Activated CD4-positive, alpha-beta T cell treated with anti-CD3 and anti-CD28 coated beads, Interleukin-2, amount 10 ng/mL, durations not matched to agents 24 days and 14 days (primary cell): ENCODE measurements around the gene RPRD1B. TPM values are rescaled to one million over a fixed set of nuclear protein-coding genes. Genes with fewer than 3 reads are reported as not detected.
"Not testable (repeated sequence)": the region's sequence is repeated elsewhere in the genome, so short reads cannot be mapped to it uniquely, and the experiment has no call there.

Source experiments
- DNase-seq: peaks from one replicate; pipeline ENCODE4 v3.0.0; 2022
- H3K27ac Mint-ChIP-seq: one replicate; pipeline ENCODE4 v1.8.0; 2022; ENCODE audit warnings: mild to moderate bottlenecking, mixed read lengths
- H3K27me3 Mint-ChIP-seq: one replicate; pipeline ENCODE4 v1.8.0; 2022; ENCODE audit warnings: mixed read lengths
- H3K36me3 Mint-ChIP-seq: one replicate; pipeline ENCODE4 v1.8.0; 2022; ENCODE audit warnings: low read depth, mild to moderate bottlenecking, mixed read lengths
- H3K4me1 Mint-ChIP-seq: one replicate; pipeline ENCODE4 v1.8.0; 2021; ENCODE audit warnings: mixed read lengths
- H3K4me3 Mint-ChIP-seq: one replicate; pipeline ENCODE4 v1.8.0; 2022; ENCODE audit warnings: mild to moderate bottlenecking, moderate library complexity, mixed read lengths
- H3K9me3 Mint-ChIP-seq: one replicate; pipeline ENCODE4 v1.8.0; 2021; ENCODE audit warnings: mixed read lengths
- intact Hi-C: fragments of 100-400 bp; cut with micrococcal nuclease; formaldehyde crosslinking; loops from one replicate; pipeline ENCODE4 v1.15.1; 2023
- total RNA-seq: library from RNA; stranded (reverse); gene quantifications from 2 replicates; pipeline ENCODE4 v1.2.3, GENCODE V29; 2022

Gene RPRD1B
- total RNA-seq, 1 donor from 2014 or later: 49.8 TPM

DNA sequence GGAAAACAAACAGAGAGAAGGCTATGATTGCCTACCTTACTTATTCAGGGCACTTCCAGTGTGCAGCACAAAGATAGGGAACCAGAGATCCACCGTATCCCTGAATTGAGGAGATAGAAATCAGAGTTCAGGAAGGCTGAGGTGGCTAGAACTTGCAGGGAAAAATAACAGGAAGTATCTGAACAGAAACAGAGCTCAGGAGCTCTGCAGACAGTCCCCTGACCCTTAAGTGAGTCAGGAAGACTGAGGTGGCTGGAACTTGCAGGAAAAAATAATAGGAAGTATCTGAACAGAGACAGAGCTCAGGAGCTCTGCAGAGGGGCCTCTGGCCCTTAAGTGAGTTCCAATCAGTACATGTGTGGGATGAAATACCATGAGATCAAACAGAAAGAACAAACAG is 65.4 kb downstream of the RPRD1B start:
- peaks cover 12% of the 10 kb centered on the region for H3K4me1 Mint-ChIP-seq
- H3K27me3 Mint-ChIP-seq: peaks cover 13% of the 10 kb centered on the region
- intact Hi-C loops: no loop called here
- H3K9me3 Mint-ChIP-seq: peaks cover 5% of the 10 kb centered on the region
- H3K36me3 Mint-ChIP-seq: no peaks in the 10 kb centered on the region
- H3K4me3 Mint-ChIP-seq: no peak overlapping the region
- no peak overlapping the region for H3K27ac Mint-ChIP-seq
- DNase-seq: no peak

- DNase-seq, H3K4me3 Mint-ChIP-seq, H3K4me1 Mint-ChIP-seq, H3K27ac Mint-ChIP-seq, intact Hi-C loops, H3K36me3 Mint-ChIP-seq, H3K9me3 Mint-ChIP-seq: not testable (repeated sequence)
- H3K27me3 Mint-ChIP-seq: peaks cover 15% of the 10 kb centered on the region
These were observed 68.7 kb downstream of the RPRD1B start for GRCh38 chr20:38102206-38102605.

DNA sequence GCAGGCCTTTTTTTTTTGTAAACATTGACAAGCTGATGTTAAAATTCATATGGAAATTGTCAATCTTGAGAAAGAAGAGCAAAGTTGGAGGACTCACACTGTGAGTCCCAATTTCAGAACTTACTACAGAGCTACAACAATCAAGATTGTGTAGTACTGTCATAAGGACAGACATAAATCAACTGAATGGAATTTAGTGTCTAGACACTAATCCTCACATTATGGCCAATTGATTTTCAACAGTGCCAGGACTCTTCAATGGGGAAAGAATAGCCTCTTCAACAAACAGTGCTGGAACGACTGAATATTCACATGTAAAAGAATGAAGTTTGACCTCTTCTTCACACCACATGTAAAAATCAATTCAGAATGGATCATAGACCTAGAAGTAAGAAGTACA is 70.7 kb downstream of the RPRD1B start:
- intact Hi-C loops: no loop called here
- H3K36me3 Mint-ChIP-seq: no peaks in the 10 kb centered on the region
- peaks cover 5% of the 10 kb centered on the region for H3K9me3 Mint-ChIP-seq
- no peaks in the 10 kb centered on the region for H3K4me1 Mint-ChIP-seq
- H3K4me3 Mint-ChIP-seq: no peak overlapping the region
- H3K27ac Mint-ChIP-seq: no peak overlapping the region
- H3K27me3 Mint-ChIP-seq: peaks cover 12% of the 10 kb centered on the region
- DNase-seq: no peak

- no peak overlapping the region for H3K27ac Mint-ChIP-seq
- intact Hi-C loops: no loop called here
- H3K36me3 Mint-ChIP-seq: no peaks in the 10 kb centered on the region
- H3K4me3 Mint-ChIP-seq: no peak overlapping the region
- no peaks in the 10 kb centered on the region for H3K9me3 Mint-ChIP-seq
- DNase-seq: no peak
- H3K4me1 Mint-ChIP-seq: no peaks in the 10 kb centered on the region
- H3K27me3 Mint-ChIP-seq: peaks cover 4% of the 10 kb centered on the region
These were observed 72.9 kb downstream of the RPRD1B start for GRCh38 chr20:38106461-38106860.

GRCh38 chr20:38107386-38107785 is 73.8 kb downstream of the RPRD1B start:
- H3K27ac Mint-ChIP-seq, DNase-seq, intact Hi-C loops, H3K27me3 Mint-ChIP-seq, H3K36me3 Mint-ChIP-seq, H3K4me3 Mint-ChIP-seq, H3K9me3 Mint-ChIP-seq, H3K4me1 Mint-ChIP-seq: not testable (repeated sequence)

DNA sequence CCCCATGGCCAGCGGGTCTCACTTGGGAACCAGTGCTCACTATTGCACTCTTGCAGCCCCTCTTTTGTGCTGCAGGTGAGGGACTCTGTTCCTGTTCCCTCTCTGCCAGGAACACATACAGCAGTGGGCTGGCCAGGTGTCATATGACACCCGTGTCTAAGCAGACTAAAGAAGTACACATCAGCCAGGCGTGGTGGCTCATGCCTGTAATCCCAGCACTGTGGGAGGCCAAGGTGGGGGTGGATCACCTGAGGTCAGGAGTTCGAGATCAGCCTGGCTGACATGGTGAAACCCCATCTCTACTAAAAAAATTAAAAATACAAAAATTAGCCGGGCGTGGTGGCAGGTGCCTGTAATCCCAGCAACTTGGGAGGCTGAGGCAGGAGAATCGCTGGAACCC is 74.4 kb downstream of the RPRD1B start:
- H3K36me3 Mint-ChIP-seq, H3K4me1 Mint-ChIP-seq, H3K27me3 Mint-ChIP-seq, H3K9me3 Mint-ChIP-seq, intact Hi-C loops, H3K4me3 Mint-ChIP-seq, H3K27ac Mint-ChIP-seq, DNase-seq: not testable (repeated sequence)

DNA sequence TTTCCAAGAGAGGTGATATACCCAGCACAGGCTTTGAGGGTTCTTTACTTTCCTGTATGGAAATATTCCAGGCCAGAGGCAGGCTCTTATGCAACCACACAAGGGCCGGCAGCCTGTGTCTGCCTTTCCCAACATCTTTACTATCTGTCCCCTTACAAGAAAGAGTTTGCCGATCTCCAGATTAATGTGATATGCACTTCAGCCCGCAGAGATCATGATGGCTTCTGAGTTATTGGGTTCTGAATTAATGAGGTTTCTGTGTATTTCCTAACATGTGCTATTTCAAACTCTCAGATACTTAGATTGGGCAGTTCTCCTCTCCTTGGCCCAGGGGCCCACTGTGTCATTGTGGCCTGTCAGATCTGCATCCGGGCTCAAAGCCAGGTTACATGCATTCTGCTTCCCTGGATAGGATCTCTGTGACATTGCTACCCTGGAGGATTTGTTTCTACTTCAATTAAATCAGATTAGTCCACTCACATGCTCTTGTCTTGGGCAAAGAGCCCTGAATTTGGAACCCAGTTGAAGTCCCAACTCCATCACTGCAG is 75.0 kb downstream of the RPRD1B start:
- H3K27ac Mint-ChIP-seq: no peak overlapping the region
- no peaks in the 10 kb centered on the region for H3K36me3 Mint-ChIP-seq
- H3K4me1 Mint-ChIP-seq: peaks cover 2% of the 10 kb centered on the region
- H3K27me3 Mint-ChIP-seq: peaks cover 2% of the 10 kb centered on the region
- no peak for DNase-seq
- H3K9me3 Mint-ChIP-seq: no peaks in the 10 kb centered on the region
- intact Hi-C loops: no loop called here
- H3K4me3 Mint-ChIP-seq: no peak overlapping the region

GRCh38 chr20:38108986-38109541 is 75.5 kb downstream of the RPRD1B start:
- intact Hi-C loops: no loop called here
- Mint-ChIP-seq H3K27me3 (peaks cover 2% of the 10 kb centered on the region), H3K36me3 (no peaks in the 10 kb centered on the region), H3K9me3 (no peaks in the 10 kb centered on the region), H3K4me1 (peaks cover 4% of the 10 kb centered on the region), H3K27ac (no peak overlapping the region), H3K4me3 (no peak overlapping the region)
- no peak for DNase-seq

GRCh38 chr20:38109591-38110524 is 76.3 kb downstream of the RPRD1B start:
- Mint-ChIP-seq H3K4me1 (peaks cover 4% of the 10 kb centered on the region), H3K36me3 (no peaks in the 10 kb centered on the region), H3K9me3 (no peaks in the 10 kb centered on the region), H3K27ac (no peak overlapping the region), H3K27me3 (no peaks in the 10 kb centered on the region), H3K4me3 (no peak overlapping the region)
- DNase-seq: no peak
- intact Hi-C loops: no loop called here

DNA sequence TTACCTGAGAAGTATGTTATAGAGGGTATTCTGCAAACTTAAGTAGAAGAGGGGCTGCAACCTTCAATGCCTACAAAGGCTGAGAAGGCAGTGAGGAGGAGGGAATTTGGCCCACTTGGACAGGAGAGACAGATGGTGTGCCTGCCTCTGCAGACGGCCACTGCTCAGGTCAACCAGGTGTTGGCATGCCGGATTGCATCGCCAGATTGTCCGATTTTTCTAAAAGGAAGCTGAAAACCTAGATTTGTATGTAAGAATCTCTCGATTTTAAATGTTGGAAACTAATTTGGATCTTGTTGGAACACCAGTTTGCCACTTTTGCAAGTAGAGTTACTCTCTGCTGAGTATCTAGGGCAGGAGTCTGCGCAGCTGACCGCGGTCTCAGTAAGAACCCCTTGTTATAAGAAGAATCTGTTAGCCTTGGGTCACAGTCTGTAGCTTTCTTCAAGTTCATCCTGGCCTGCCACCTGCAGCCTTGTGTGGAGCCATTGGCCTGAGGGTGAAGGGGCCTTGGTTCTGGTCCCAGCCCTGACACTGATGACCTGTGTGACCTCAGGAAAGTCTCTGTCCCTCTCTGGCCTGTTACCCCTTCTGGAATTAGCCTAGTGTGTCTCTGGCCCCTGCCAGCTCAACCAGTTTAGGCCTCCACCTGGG is 77.1 kb downstream of the RPRD1B start:
- peaks cover 3% of the 10 kb centered on the region for H3K27me3 Mint-ChIP-seq
- H3K9me3 Mint-ChIP-seq: no peaks in the 10 kb centered on the region
- no peak overlapping the region for H3K27ac Mint-ChIP-seq
- DNase-seq: no peak
- no peaks in the 10 kb centered on the region for H3K36me3 Mint-ChIP-seq
- intact Hi-C loops: no loop called here
- peaks cover 4% of the 10 kb centered on the region for H3K4me1 Mint-ChIP-seq
- no peak overlapping the region for H3K4me3 Mint-ChIP-seq

DNA sequence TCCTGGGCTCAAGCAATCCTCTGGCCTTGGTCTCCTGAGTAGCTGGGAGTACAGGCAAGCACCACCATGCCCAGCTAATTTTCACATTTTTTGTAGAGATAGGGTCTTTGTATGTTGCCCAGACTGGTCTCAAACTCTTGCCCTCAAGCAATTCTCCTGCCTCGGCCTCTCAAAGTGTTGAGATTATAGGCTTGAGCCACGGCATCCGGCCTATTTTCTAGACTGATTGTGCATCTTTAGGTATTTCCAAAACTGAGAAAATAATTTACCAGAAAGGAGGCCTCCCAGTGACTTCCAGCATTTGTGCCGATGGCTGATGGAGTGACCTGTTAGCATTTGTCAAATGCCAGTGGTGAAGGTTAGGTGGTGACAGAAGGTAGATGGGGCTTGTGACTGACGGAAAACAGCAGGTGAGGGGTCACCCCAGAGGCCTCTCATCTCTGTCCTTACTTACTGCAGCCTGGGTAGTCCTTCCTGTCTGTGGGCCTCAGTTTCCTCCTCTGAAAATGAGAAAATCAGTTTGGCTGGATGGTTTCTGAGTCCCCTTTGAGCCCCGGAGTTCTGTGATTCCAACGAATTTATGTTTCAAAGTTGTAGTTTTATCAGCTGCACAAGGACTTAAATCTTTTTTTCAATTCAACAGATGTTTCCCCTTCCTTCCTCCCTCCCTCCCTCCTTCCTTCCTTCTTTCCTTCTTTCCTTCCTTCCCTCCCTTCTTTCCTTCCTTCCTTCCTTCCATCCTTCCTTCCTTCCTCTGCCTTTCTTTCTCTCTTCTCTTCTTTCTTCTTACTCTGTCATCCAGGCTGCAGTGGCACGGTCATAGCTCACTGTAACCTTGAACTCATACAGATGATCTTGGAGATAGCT is 78.1 kb downstream of the RPRD1B start:
- DNase-seq: no peak
- Mint-ChIP-seq H3K27me3 (peaks cover 7% of the 10 kb centered on the region), H3K4me3 (no peak overlapping the region), H3K27ac (no peak overlapping the region), H3K4me1 (peaks cover 4% of the 10 kb centered on the region), H3K9me3 (no peaks in the 10 kb centered on the region), H3K36me3 (no peaks in the 10 kb centered on the region)
- intact Hi-C loops: loop anchor here (2.0 kb wide), 1 partner anchor 53 kb away; the partner anchor contains the start of gene TGM2

GRCh38 chr20:38112261-38112929 is 78.8 kb downstream of the RPRD1B start:
- no peak overlapping the region for H3K27ac Mint-ChIP-seq
- intact Hi-C loops: loop anchor here (2.0 kb wide), 1 partner anchor 52 kb away; the partner anchor contains the start of gene TGM2

GRCh38 chr20:38112930-38113294 is 79.4 kb downstream of the RPRD1B start:
- Mint-ChIP-seq H3K36me3 (no peaks in the 10 kb centered on the region), H3K27me3 (peaks cover 20% of the 10 kb centered on the region), H3K4me3 (no peak overlapping the region), H3K27ac (no peak overlapping the region), H3K9me3 (no peaks in the 10 kb centered on the region), H3K4me1 (peaks cover 4% of the 10 kb centered on the region)
- intact Hi-C loops: loop anchor here (2.0 kb wide), 1 partner anchor 52 kb away; the partner anchor contains the start of gene TGM2
- no peak for DNase-seq

More at GRCh38 chr20:38112261-38112929, 78.8 kb downstream of the RPRD1B start:
- peaks cover 15% of the 10 kb centered on the region for H3K27me3 Mint-ChIP-seq
- no peaks in the 10 kb centered on the region for H3K36me3 Mint-ChIP-seq
- no peak overlapping the region for H3K4me3 Mint-ChIP-seq
- DNase-seq: no peak
- no peaks in the 10 kb centered on the region for H3K9me3 Mint-ChIP-seq
- H3K4me1 Mint-ChIP-seq: peaks cover 4% of the 10 kb centered on the region
